HG03558 (cell line): ENCODE data around the gene SLC6A3.
"Not testable (repeated sequence)": the region's sequence is repeated elsewhere in the genome, so short reads cannot be mapped to it uniquely, and the experiment has no call there.

Experiments used
- ATAC-seq: cut with Tn5 transposase; IDR thresholded peaks from one replicate; pipeline ENCODE4 v1.9.1; 2021; ENCODE audit warnings: moderate number of reproducible peaks; ENCODE audit not compliant: unreplicated experiment; ENCODE audit errors: extremely low read depth

Gene SLC6A3

GRCh38 chr5:1465966-1466471 lies 20.8 kb upstream of the SLC6A3 start:
- ATAC-seq: no peak

DNA sequence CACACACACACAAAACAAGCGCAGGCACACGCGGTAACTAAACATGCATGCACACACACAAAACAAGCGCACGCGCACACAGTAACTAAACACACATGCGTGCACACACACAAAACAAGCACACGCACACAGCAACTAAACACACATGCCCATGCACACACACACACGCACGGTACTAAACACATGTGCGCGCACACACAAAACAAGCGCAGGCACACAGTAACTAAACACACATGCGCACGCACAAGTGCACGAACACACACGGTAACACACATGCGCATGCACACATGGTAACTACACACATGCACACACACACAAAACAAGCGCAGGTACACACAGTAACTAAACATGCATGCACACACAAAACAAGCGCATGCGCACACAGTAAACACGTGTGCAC lies 19.9 kb upstream of the SLC6A3 start:
- ATAC-seq: no peak

- no peak for ATAC-seq
Measured at GRCh38 chr5:1464511-1464910, 19.3 kb upstream of the SLC6A3 start.

DNA sequence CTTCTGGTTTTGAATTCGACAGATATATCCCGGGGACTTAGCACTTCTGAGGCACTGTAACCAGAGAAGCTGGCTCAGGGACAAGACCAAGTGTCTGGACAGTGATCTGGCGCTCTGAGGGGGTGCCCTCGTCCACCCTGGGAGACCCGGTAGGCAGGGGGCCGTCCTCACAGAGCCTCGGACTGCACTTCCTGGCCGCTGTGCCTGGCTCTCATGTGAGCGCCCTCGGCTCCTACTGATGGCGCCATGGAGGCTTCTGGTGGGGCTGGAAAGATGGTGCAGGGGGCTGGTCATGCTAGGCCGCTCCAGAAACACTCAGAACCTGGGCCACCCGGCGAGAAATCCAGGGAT lies 18.8 kb upstream of the SLC6A3 start:
- ATAC-seq: no peak

DNA sequence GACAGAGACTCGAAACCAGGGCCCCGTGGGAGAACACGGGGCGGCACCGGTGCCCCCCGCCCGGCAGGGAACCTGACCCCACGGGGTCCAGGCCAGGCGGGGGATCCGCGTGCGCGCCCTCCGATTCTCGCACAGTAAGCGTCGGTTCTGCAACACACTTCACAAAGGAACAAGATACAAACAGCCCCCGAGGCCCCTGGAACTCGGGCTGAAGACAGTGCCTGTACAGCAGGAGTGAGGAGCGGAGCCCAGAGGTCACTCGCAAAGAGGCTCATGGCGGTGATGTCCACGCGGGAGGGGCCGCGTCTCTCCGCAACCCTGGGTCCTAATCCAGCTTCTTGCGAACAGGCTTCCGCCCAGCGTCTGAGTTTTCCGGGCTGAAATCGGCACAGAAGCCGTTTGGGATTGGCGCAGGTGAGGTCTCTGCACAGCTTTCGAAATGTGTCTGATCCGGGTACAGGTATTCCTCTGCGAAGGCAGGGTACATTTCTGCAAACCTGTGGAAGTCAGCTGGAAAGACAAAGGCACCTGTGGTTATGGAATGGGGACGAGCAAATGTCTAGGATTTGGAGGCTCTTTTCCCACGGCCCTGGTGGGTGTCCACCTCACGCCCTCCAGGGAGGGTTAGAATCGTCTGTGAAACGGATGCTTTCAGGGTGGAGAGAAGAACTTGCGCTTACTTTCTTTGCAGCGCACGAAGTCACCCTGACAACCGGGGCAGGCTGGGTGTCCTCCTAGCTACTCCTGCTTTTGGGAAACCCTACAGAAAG lies 18.3 kb upstream of the SLC6A3 start:
- no peak for ATAC-seq

DNA sequence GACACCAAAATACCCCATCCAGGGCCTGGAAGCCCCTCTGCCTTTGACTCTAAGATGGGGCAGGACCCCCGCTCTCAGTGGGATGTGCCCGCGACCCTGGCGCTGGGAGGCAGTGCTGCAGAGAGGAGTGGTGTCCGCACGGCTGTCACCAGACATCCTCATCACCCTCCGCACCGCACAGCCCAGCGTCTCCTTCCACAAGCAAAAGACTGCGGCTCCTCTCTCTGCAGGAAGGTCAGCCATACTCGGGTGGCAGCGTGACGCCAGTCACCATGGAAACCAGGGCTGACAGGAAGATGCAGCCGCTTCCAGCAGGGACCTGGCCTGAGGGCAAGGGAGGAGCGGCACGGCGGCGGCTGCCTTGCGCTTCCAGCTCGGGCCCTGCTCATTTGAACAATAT lies 17.1 kb upstream of the SLC6A3 start:
- ATAC-seq: no peak

DNA sequence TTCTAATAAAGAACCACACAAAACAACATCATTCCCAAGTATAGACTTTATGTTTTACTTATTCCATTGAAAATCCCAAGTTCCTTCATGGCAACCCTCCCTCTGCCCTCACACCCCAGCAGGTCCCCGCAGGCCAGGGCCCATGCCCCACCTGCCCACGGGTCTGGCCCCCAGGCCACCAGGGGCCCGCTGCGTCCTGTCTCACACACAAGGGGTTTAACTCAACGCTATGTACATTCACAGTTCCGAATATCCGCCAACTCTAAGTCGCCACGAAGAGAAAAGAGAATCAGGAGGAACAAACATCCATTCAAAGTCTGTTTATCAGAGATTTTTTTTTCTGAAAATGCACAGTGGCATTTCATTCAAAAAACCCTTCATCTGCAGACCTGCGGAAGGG lies 16.2 kb upstream of the SLC6A3 start:
- ATAC-seq: no peak

DNA sequence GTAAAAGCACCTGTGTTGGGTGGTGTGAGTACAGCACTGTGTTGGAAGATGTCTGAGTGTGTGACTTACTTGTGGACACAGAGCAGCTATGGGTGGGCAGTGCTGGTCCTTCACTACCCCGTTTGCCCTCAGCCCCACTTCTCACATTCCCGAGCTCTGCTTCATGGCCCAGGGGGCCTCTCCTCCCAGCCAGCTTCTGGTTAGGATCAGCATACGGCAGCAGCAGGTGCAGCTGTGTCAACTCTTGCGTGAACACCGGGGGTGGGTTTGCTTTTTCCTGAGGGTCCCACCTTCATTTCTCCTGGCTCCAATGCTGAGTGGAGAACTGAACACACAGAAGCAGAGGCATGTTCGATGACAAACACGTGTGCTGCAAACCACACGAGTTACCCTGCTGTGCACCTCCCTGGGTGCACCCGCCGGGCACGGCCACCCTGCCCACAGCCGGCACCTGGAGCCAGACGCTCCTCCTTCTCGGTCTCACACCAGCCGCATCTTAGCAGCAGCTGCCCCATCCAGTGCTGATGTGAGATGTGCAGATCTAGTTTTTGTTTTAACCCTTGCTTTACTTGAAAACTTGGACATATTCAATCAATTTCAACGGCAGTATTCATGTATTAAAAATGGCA lies 14.9 kb upstream of the SLC6A3 start:
- ATAC-seq: no peak

GRCh38 chr5:1459435-1459834 lies 14.2 kb upstream of the SLC6A3 start:
- ATAC-seq: not testable (repeated sequence)

GRCh38 chr5:1456110-1456881 lies 11.1 kb upstream of the SLC6A3 start:
- ATAC-seq: not testable (repeated sequence)

GRCh38 chr5:1453613-1454012 lies 8.4 kb upstream of the SLC6A3 start:
- no peak for ATAC-seq

DNA sequence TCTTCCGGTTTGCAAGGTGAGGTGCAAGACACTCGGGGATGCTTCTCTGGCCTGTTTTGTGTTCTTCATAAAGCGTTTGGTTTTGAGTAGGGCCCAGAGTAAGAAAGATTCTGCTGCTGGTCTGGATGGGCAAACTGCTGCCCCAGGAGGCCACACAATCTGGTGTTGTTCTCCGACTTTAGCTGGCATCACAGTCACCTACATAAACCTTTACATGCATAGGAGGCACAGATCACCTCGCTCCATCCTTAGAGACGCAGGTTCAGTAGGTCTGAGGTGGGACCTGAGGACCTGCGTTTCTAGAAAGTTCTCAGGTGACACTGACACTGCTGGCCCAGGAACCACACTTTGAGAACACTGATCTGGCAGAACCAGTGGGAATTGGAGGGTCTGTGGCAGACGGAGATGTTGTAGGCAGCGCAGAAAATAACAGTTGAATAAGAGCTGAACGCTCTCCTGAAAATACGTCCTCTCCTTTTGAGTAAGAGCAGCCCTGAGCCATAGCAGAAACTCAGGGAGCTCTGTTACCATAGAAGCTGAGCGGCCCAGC lies 3.9 kb upstream of the SLC6A3 start:
- ATAC-seq: no peak

DNA sequence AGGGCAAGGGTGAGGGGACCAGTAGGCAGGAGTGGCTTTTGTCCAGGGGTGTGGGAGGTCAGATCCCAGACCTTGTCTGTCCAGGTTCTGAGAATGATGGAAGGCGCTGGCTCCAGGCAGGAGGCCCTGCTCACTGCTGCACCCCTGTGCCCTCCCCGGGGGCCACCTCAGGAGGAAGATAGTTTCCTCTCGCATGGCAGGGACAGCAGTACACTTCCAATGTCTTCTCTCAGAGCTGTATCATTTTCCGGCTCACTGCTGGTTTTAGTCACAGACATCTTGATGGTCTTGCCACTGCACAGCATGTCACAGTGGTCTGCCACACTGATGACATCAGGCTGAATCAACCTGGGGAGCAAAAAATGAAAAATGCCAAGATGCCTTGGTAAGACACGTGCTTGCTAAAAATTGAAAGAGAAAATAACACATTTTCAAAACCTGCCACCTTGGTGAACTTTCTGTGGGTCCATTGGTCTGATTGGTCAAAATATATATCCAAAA lies 3.3 kb upstream of the SLC6A3 start:
- ATAC-seq: no peak

DNA sequence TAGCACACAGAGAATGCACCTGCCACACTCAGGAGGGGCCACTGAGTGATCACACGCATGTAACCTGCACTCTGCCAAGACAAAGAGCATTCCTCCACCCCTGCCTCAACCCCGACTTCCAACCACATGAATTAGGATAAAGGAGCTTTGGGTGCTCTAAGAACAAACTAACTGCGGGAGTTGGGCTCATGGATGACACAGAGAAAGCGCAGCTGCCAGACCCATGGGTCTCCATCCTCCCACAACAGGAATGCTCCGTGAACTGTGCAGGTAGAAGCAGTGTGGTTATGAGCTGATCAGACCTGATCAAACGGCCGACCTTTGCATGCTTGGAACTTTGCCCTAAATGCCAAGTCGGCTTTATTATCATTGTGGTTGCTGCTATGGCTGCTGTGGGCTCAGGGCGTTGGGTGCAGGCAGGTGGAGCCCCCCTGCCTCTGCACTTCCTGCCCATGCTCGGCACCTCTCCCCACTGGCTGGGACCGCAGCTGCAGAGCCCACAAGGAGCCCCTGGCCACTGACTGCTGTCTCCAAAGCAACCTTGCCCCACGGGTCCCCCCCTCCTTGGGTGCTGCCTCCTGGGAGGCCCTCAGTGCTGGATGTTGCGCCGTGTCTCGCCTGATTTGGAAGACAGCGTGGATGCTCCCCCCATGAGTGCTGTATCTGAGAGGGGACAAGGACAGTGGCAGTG lies 2.6 kb upstream of the SLC6A3 start:
- no peak for ATAC-seq

DNA sequence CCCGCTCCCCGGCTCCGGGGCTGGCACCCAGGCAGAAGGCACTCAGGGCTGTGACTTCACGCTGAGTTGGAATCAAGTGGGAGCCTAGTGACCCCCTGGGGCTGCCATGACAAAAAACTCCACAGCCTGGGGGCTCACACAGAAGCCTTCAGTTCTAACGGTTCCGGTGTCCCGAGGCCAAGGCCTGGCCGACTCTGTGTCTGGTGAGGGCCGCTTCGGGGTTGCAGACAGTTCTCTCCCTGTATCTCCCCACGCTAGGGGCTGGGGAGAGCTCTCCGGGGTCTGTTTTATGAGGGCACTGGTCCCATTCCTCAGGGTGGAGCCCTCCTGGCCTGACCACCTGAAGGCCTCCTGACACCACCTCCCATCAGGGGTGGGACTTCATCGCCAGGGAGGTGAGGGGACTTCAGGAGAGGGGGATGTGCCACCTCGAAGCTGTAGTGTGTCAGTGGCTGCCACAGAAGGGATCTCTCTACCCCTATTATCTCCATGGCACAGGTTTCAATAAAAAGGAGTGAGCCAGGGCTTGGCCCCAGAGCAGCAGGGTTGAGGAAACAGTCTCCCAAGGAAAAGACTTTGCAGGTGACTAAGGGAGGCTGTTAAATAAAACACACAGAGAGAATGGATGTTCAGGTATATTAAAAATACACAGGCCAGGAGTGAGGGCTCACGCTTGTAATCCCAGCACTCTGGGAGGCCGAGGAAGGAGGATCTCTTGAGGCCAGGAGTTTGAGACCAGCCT lies 1.5 kb upstream of the SLC6A3 start:
- no peak for ATAC-seq

- no peak for ATAC-seq
Measured at GRCh38 chr5:1445689-1446601, 705 bp upstream of the SLC6A3 start.

DNA sequence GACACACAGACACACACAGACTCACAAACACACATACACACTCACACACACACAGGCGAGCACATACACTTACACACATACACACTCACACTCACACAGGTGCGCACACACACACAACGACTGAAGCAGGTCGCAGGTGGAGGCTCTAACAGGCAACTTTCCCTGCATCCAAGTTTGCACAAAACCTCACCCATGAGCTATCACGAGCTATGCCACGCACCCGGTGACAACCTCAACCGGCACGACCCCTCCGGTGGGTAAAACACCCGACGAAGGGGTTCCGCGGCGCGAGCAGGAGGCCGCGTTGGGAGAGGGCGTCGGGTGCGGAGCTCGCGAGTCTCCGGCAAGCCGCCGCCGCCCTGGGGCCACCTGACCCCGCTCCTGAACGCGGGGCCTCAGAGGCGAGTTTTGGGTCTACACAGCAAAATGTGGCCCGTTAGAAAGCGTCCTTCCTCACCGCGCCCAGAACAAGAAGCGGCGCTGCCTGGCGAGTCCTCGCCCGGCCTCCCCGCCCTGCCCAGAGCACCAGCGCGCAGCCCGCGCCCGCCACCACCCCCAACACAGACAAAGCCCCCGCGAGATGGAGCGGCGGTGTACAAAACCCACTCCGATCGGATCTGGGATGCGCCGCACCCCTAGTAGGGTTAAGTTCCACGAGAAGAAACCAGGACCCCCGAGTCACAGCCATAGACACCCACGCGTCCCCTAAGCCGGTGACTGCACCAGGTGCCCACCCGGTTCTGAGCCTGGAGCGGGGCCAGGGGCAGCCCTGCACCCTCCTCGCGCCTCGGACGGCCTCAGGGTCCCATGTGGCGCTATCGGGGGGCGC lies 665 bp downstream of the SLC6A3 start:
- no peak for ATAC-seq

- ATAC-seq: no peak
Measured at GRCh38 chr5:1443991-1444360, 1.3 kb downstream of the SLC6A3 start.
